GM18520 (cell line): ENCODE data around the gene MYOM3.

Source experiments
- ATAC-seq: cut with Tn5 transposase; IDR thresholded peaks from one replicate; pipeline ENCODE4 v1.9.1; 2021; ENCODE audit not compliant: unreplicated experiment

MYOM3 gene

DNA sequence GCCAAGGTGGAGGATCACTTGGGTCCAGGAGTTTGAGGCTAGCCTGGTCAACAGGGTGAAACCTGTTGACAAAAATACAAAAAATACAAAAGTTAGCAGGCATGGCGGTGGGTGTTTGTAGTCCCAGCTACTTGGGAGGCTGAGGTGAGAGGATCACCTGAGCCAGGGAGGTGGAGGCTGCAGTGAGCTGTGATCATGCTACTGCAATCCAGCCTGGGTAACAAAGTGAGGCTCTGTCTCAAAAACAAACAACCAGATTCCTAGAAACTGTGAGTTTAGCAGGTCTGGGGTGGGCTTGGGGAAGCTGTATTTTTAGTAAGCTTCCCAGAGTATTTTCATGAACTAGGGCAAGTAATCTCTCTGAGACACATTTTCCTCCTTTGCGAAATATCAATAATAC, 5.2 kb upstream of the MYOM3 start:
- ATAC-seq = no peak

DNA sequence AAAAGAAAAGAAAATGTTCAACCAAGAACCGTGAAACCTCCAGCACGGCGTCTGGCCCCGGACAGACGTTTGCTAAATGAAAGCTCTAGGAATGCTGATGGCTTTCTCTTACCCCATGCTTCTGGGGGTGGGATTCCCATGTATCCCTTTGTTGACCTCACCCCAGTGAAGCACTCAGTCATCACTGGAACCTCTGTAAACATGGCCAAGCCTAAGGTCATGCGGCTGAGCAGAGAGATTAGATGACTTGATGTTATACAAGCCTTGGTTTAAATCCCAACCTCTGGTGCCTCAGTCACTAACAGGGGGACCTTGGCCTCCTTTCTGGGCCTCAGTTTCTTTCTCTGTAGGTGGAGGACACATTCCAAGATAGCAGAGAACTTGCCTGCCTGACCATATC, 2.8 kb upstream of the MYOM3 start:
- no peak for ATAC-seq

DNA sequence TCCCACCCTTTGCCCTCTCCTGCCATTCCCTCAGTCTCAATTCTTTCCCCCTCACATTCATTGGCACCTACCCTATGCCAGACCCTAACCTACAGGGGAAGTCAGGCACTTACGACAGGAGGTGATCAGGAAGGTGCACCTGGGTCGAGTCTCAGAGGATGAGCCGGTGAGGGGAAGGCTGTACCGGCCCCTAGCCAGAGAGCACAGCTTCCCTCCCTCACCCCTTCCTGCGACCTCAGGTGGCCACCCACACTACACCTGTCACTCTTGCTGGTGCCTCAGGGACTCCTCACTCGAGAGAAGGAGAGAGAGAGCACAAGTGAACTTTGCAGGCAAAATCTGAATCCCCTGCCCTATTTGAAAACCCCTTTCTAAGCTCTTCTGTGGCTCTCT, 1.7 kb upstream of the MYOM3 start:
- no peak for ATAC-seq

DNA sequence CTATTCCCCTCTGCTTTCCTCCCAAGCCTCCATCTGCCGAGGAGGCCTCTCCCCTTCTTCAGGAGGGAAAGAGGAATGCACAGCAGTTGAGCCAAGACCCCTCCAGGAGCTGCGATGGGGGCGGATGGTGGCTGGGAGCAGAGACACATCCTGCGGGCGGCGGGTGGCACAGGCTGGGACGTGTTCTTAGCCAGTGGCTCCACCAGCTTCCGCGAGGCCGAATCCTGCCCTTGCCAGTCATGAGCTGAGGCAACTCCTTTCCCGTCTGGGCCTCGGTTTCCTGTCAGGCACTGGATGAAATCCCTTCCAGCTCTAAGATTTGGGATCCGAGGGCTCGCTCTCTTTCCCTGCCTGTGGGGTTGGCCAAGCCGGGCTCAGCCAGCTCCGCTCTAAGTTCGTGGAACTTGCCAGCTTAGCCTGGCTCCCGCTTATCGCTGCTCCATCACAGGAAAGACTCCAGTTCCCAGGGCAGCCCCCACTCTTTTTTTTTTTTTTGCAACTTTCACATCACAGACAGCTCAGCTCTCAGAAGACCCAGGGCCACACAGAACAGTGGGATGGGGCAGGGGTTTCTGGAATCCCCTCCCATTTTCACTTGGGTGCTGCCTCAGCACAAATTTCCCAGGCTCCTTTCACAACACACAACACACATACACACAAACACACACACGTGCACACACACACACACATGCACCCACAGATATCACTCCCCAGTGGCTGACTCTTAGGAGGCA, 506 bp downstream of the MYOM3 start:
- no peak for ATAC-seq

DNA sequence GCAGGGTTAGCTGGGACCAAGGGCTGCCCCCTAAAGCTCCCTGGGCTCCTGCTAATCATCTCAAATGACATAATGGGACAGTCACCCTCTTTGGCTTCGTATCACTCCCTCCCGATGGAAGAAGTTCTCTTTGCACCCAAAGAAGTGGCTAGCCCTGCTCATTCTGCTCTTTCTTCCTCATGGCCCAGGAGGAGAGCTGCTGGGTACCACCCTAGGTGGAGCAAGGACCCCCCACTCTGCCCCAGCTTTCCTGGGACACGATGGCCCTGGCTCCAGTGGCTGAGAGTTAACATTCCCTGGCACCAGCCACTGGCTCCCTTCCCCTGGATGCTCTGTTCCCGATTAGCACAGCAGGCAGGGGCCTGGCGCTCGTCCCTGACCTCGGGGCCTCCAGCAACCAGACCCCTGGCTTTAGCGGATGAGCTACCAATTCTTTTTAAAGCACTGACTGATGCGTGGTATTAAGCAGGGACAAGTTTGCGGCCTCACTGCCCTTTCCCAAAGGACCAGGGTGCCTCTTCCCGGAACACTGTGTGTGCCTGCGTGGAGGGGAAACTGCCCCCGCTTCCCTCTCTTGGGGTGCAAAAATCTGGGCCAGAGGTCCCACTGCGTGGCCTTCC, 1.2 kb downstream of the MYOM3 start:
- ATAC-seq = no peak

DNA sequence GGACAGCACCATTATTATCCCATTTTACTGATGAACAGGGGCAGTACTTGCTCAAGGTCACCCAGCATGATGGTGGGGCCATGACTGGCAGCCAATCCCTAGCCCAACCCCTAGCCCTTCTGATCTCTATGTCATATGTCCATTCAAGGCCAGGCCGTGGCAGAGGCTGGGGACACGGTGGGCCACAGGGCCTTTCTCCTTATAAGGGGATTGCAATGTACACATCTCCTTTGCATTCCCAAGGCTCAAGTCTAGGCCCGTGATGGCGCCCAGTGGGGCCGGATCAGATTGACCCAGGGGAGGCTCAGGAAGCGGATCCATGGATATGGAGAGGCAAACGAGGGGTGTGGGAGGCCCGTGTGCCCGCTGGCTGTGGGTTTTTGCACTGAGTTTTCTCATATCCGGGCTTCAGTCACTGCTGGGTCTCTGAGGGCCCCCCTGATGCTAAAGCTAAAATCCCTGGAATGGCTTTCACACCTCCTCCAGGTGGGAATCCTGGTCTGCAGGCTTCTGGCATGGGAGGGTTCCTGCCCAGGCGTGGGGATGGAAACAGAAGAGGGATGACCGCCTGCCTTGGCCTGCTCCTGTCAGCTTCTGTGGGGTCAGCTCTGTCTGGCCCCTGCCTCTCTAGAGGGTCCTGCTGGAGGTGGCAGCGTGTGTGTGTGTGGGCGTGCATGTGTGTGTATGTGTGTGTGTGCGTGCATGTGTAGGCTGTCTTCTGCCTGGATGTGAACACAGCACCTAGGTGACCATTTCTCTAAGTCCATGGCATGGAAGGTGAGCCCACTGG, 2.1 kb downstream of the MYOM3 start:
- ATAC-seq = no peak

DNA sequence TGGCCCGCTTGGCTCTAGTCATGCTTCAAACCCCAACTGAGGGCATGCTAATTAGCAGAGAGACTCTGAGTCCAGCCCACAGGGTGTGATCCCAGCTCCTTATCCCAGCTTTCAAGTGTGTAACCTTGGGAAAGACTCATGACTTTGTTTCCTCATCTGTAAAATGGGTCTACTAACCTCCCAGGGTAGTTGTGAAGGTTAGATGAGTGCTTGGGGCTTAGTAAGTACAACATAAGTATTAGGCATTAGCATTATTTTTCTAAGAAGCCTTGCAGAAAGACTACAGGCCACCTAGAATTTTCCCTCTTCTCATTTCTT, 2.8 kb downstream of the MYOM3 start:
- no peak for ATAC-seq

DNA sequence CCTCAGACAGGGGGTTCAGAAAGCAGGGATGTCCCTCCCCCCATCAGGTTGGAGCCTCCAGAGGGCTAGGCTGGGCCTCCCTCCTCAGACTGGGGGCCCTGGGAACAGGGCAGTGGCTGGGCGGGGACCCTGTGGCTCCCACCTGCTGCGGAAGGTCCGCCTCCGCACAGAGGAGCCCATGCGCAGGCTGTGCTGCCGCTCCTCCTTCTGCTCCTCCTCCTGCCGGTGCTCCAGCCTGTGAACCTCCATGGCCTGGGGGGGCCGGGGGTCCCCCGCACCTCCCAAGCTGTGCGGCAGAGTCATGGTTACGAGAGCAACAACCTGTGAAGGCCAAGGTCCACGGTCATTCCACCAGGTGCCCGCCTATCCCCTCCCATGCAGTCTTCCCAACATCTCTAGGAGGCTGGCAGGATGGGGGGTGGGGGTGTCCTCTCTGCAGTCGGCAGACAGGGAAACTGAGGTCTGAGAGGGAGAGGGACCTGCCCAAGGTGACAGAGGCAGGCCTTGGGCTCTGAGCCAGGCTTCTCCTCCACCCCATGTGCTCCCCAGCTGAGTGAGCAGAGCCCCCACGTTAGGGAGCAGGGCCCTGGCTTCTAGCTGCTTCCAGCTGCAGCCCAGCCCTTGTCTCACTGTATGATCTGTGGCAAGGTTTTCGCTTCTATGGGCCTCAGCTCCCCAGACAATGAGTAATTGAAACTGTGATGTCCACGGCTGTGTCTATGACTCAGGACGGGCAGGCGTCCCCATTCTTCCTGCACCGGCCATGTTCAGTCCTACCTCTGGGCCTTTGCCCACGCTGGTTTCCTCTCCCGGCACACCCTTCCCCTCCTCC, 3.4 kb downstream of the MYOM3 start:
- ATAC-seq = no peak

DNA sequence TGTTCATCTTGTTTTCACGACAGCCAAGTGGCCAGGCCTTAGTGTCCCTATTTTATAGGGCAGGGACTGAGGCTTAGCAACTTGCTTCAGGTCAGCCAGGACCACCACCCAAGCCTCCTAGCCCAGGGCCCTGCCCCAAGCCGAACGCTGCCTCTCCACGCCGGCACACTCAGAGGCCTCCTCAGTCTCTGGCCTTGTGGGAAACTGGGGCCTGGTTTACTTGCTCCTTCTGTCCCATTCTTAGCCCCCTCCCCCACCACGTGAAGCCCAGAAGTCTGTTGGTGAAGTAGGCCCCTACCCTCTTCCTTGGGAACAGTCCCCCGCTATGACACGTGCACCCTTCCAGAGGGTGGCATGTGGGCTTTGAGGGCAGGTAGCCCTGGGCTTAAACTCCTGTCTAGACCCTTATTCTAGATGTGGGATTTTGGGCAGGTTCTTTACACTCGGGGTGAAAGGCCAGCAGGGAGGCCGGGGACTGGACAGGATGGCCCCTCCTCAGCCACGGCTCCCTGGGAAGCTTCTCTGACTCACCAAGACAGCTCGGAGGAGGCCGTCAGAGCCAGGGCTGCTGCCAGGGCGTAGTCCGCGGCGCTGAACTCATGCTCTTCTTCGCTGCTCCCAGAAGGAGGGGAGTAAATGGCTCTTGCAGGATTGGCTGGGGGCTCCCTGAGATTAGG, 4.3 kb downstream of the MYOM3 start:
- no peak for ATAC-seq

DNA sequence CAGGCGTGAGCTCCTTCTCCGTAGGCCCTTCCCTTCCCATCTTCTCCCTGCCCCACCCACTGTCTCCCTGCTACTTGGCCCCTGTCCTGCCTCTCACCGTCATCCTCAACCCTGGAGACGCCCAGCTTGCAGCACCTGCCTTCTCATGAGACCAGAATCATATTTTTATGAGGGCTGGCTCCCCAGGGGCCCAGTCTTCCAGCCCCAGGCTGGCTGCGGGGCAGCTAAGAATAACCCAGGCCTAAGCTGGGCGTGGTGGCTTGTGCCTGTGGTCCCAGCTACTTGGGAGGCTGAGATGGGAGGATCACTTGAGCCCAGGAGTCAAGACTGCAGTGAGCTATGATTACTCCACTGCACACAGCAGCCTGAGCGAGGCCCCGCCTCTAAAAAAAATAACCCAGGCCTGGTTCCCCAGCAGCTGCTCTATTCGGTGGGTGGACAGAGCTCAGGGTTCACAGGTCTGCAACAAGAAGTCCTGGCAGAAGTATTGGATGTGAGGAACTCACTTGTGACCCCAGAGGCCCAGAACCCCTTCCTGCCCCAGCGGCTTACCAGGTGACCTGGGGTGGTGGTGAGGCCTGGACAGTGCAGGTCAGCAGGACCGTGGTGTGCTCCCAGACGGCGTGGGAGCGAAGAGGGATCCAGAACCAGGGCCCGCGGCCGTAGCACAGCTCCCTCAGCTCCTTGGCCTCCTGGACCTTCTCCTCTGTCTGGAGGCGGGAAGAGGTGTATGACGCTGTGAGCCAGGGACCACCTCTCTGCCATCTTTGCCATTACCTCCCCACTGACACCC, 6.4 kb downstream of the MYOM3 start:
- ATAC-seq = no peak

DNA sequence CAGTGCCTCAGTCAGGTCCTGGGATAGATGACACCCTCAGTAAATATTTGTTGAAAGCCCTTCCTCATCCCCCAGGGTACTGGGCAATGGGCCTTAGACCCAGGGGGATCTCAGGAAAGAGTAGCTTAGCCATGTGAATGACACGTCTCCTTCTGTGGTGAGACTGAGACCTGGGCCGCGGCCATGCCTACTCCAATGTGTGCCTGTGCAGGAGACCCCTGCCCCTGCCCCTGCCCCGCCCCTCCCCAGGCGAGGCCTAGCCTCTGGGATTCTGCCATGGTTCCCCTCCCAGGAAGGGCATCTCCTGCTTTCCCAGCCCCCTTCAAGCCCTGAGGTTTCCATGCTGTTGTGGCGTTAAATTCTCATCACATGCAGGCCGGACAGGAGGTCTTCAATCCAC, 7.1 kb downstream of the MYOM3 start:
- ATAC-seq = no peak

DNA sequence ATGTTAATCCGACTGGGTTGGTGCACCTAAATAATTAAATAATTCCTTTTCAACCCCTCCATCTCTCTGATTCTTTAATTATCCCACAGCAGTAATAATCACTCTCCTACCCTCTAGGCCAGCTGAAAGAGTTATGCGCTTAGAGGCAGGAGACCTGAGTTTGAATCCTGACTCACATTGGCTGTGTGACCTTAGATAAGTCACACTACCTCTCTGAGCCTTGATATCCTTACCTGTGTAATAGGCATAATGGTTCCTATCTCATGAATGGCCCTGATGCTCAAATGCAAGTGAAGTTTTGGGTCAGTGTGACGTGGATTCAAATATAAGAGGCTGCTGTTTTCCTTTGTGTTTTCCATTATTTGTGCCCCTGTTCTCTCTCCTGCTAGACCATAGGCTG, 8.1 kb downstream of the MYOM3 start:
- no peak for ATAC-seq

DNA sequence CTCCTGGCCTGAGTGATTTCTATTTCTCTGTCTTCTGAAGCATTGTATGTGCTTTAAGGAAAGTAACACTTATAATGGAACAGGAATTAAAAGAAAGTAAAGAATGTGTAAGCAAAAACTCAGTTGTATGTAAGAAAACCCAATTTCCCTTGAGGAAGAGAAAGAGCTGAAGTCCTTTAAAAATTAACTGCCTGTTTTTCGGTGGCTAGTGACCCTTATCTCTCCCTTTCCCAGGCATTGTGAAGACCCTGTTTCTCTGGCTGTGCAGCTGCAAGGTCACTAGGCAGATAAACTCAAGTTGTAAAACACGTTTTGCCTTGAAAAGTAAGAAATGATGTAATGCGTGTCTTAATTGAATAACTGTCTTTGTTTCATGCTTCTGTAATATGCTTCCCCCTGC, 8.5 kb downstream of the MYOM3 start:
- no peak for ATAC-seq

DNA sequence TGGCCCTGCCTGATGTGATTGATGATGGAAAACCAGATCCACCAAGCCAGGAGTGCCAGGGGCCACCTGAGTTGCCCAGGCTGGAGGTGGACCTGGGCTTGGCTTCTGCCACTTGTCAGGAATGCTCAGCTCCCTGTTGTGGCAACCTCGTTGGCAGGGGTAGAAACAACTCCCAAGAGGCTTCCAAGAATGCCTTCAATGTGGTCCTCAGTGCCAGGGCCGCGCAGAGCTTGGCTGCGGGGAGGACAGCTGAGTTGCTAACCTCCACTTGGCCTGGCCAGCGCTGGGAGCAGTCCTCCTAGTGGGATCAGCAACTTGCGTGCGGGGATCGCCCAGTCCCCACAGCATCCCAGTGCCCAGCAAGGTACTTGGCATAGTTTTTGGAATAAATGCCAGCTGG, 9.0 kb downstream of the MYOM3 start:
- ATAC-seq = no peak

DNA sequence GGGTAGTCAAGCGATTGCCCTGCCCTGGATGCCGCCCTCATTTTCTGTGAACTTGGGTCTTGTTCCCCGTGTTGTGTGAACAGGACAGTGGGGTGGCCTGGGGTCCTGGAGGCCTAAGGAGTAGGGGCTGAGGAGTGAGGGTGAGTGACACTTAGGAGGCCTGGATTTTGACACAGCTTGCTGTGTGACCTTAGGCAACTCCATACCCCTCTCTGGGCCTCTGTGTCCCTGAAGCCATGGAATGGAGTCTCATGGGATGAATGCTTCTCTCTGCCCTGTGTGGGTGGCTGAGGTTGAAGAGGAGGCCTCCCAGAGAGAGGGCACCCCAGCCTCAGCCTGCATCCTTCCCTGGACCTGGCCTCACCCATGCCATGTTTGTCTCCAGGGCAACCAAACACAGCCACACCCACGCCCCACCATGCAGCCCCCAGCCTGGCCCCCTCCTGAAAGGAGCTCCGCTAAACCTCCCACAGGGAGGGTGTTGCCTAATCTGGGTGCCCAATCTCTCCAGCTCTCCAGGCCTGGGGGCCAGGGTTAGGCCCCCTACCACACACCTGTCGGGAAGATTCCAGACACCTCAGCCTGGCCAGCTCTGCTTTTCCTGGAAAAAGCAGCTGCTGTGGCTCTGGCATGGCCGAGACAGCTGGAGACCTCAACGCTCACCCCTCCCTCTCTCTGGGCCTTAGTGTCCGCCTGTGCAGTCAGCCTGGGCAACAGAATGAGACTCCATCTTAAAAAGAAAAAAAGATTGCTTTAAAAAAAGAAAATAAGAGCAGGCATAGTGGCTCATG, 9.9 kb downstream of the MYOM3 start:
- ATAC-seq = no peak

DNA sequence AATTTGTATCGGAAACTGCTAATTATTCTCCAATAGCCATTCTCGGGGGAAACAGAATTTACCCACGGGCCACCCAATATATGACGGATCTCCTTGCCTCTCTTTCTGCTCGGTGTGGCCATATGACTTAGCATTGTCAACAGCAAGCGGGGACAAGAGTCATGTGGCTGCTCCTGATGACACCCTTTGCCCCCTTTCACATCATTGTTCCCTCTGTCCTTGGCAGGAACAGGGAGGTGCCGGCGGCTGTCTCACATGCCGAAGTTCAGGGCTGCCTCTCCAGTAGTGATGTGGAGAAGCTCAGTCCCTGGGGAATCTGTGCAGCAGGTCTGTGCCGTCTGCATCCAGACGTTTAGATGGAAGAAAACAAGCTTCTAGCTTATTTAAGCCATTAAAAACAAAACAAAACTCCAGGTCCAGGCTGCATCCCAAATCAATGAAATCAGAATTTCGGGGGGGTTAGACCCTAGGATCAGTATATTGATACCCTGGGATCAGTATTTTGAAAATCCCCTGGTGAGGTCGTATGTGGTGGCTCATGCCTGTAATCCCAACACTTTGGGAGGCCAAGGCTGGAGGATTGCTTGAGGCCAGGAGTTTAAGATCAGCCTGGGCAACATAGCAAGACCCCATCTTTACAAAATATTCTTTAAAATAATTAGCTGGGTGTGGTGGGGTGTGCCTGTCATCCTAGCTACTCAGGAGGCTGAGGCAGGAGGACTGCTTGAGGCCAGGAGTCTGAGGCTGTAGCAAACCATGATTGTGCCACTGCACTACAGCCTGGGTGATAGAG, 10.8 kb downstream of the MYOM3 start:
- no peak for ATAC-seq

DNA sequence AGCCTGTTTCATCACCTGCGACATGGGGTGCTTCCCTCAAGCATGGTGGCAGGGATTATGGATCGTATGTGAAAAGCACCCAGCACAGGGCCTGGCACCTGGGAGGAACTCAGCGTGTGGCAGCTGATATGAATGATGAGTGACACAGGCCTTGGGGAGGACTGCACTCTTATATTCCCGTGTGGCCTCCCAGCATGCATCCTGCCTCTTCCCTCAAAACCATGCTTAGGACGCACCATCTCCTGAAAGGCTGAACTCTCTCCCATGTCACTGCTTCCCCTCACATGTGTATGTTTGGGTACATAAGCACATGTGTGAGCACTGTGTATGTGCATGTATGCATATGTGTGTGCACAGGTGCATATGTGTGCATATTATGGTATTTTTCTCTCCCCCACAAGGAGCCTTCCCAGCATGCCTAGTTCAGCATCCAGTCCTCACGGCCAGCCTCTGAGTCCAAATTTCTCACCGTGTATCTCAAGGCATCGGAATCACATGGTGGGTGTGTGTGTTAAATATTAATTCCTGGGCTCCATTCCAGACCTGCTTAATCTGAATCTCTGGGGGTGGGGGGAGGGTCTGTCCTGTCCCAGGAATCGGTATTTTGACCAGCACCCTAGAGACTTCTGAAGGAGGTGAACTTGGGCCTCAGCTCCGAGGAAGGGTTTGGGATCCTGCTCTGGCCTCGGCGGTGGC, 12.8 kb downstream of the MYOM3 start:
- no peak for ATAC-seq

DNA sequence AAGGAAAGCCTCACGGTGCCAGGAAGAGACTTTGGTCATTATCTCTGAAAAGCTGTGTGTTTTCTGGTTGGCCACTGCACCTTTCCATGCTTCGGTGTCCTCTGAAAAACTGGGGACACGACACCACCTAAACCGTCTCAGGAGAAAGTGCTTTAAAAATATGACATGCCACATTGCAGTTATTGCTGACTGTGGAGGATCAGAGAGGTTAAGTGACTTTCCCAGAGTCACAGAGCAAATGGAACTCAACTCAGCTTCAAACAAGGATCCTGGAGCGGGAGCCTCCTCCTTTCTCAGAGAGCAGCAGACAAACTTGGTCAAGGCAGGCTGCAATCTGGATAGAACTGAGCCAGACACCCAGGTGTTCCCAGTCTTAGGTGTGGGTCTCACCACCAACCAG, 13.8 kb downstream of the MYOM3 start:
- ATAC-seq = no peak
